OCI-LY1 (cell line): ENCODE measurements around the gene FLG.

Experiments
- H2AFZ ChIP-seq: fragments of 200-600 bp; sonication (generic), shearing (Covaris generic); 2 replicates; pipeline ENCODE4 v1.6.0; 2014; ENCODE audit warnings: antibody characterized with exemption, mild to moderate bottlenecking, low read length
- H3F3A ChIP-seq: fragments of 200-600 bp; sonication (generic), shearing (Covaris generic); 2 replicates; pipeline ENCODE4 v1.6.0; 2014; ENCODE audit warnings: mild to moderate bottlenecking, antibody characterized with exemption, low read length, moderate library complexity; ENCODE audit not compliant: insufficient read depth
- H3K27ac ChIP-seq: fragments of 200-600 bp; sonication (generic); 2 replicates; pipeline ENCODE4 v1.5.1; 2014; ENCODE audit warnings: low read length, mixed run types, mild to moderate bottlenecking, low read depth; ENCODE audit not compliant: poor library complexity, severe bottlenecking
- H3K27me3 ChIP-seq: fragments of 200-600 bp; sonication (generic); 2 replicates; pipeline ENCODE4 v1.6.0; 2014; ENCODE audit warnings: antibody characterized with exemption, mild to moderate bottlenecking, low read length, moderate library complexity; ENCODE audit not compliant: insufficient read depth
- H3K36me3 ChIP-seq: fragments of 200-600 bp; sonication (generic); 2 replicates; pipeline ENCODE4 v1.6.1; 2014; ENCODE audit warnings: mild to moderate bottlenecking, antibody characterized with exemption, low read length, moderate library complexity, mixed read lengths; ENCODE audit not compliant: insufficient read depth
- H3K4me1 ChIP-seq: fragments of 200-600 bp; sonication (generic); 2 replicates; pipeline ENCODE4 v1.5.1; 2014; ENCODE audit warnings: mild to moderate bottlenecking, low read length, moderate library complexity; ENCODE audit not compliant: insufficient read depth, severe bottlenecking
- H3K4me2 ChIP-seq: fragments of 200-600 bp; sonication (generic), shearing (Covaris generic); 2 replicates; pipeline ENCODE4 v1.6.1; 2014; ENCODE audit warnings: low read length
- H3K4me3 ChIP-seq: fragments of 200-600 bp; sonication (generic); 2 replicates; pipeline ENCODE4 v1.5.1; 2014; ENCODE audit warnings: low read length, low read depth, mild to moderate bottlenecking, mixed read lengths; ENCODE audit not compliant: poor library complexity, severe bottlenecking
- H3K79me2 ChIP-seq: fragments of 200-600 bp; shearing (Covaris generic); 2 replicates; pipeline ENCODE4 v1.6.1; 2016; ENCODE audit warnings: mixed run types, low read length, mixed read lengths; ENCODE audit not compliant: insufficient read depth
- H3K9ac ChIP-seq: fragments of 200-600 bp; sonication (generic), shearing (Covaris generic); 2 replicates; pipeline ENCODE4 v1.6.1; 2014; ENCODE audit warnings: mild to moderate bottlenecking, low read length, mixed read lengths
- H3K9me2 ChIP-seq: fragments of 200-600 bp; sonication (generic), shearing (Covaris generic); 2 replicates; pipeline ENCODE4 v1.6.1; 2014; ENCODE audit warnings: low read depth, mild to moderate bottlenecking, low read length, mixed read lengths
- H3K9me3 ChIP-seq: fragments of 200-600 bp; shearing (Covaris generic); 2 replicates; pipeline ENCODE4 v1.6.1; 2014; ENCODE audit warnings: low read length, mixed read lengths
- H4K20me1 ChIP-seq: fragments of 200-600 bp; sonication (generic), shearing (Covaris generic); 2 replicates; pipeline ENCODE4 v1.6.0; 2016; ENCODE audit warnings: mild to moderate bottlenecking, low read length; ENCODE audit not compliant: insufficient read depth
- EZH2 ChIP-seq: fragments of 200-600 bp; sonication (generic), shearing (Covaris generic); IDR thresholded peaks from 2 replicates; pipeline ENCODE4 v1.8.0; 2017; ENCODE audit warnings: borderline replicate concordance, mixed run types, mild to moderate bottlenecking, antibody characterized with exemption, low read length, moderate library complexity, mixed read lengths
- TF ChIP-seq, protein P1 (sequence below): fragments of 200-600 bp; sonication (generic), shearing (Covaris generic); IDR thresholded peaks from 2 replicates; pipeline ENCODE4 v1.5.1; 2017; ENCODE audit warnings: mild to moderate bottlenecking, antibody characterized with exemption, low read length, moderate library complexity, mixed read lengths

FLG gene

DNA sequence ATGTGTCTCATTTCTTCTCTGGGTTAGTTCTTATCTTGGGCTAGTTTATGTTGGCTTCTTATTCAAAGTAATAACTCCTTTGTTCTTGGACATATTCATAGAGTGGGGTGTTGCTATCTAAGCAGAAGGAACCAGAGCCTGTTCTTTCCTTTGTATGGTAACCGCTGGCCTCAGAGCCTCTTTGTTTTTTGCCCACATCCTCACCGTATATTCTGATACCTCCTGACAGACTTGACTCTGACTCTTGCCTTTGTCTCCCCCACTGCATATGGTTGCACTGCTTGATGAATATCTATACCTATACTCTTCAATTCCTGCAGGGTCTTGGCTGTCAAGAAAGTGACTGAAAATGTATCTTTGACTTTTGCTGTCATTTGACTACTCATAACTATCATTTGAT lies 24.6 kb upstream of the FLG start:
- H3K9ac ChIP-seq: no peak overlapping the region
- H3K4me3 ChIP-seq: no peak overlapping the region
- H3K9me2 ChIP-seq: no peaks in the 10 kb centered on the region
- H3K36me3 ChIP-seq: no peaks in the 10 kb centered on the region
- H3F3A ChIP-seq: no peaks in the 10 kb centered on the region
- H3K4me2 ChIP-seq: no peak overlapping the region
- H3K79me2 ChIP-seq: no peaks in the 10 kb centered on the region
- no peak overlapping the region for H3K27ac ChIP-seq
- no peaks in the 10 kb centered on the region for H3K27me3 ChIP-seq
- TF ChIP-seq, protein P1, sequence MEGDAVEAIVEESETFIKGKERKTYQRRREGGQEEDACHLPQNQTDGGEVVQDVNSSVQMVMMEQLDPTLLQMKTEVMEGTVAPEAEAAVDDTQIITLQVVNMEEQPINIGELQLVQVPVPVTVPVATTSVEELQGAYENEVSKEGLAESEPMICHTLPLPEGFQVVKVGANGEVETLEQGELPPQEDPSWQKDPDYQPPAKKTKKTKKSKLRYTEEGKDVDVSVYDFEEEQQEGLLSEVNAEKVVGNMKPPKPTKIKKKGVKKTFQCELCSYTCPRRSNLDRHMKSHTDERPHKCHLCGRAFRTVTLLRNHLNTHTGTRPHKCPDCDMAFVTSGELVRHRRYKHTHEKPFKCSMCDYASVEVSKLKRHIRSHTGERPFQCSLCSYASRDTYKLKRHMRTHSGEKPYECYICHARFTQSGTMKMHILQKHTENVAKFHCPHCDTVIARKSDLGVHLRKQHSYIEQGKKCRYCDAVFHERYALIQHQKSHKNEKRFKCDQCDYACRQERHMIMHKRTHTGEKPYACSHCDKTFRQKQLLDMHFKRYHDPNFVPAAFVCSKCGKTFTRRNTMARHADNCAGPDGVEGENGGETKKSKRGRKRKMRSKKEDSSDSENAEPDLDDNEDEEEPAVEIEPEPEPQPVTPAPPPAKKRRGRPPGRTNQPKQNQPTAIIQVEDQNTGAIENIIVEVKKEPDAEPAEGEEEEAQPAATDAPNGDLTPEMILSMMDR: no peak
- no peak for TF ChIP-seq EZH2
- no peaks in the 10 kb centered on the region for H4K20me1 ChIP-seq
- H3K4me1 ChIP-seq: no peaks in the 10 kb centered on the region
- no peaks in the 10 kb centered on the region for H3K9me3 ChIP-seq
- no peak overlapping the region for H2AFZ ChIP-seq

DNA sequence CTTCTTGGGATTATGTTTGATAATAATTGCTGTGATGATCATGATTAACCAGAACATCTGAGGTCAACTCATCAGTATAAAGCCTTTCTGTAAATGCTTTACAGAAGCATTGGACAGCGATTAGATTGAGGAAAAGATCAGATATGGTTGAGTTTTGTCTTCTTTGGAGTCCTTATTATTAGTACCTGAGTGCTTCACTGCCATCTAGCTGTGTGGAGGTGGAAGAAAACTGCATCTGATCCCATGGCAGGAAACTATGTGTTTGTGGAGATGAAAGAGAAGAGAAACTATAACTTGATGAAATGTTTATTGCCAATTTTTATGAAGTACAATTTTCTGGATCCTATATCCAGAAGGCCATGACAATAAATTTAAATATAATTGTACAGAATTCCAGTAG lies 23.4 kb upstream of the FLG start:
- Histone ChIP-seq H3K36me3 (no peaks in the 10 kb centered on the region), H3K9me3 (no peaks in the 10 kb centered on the region), H3K4me3 (no peak overlapping the region), H3K9ac (no peak overlapping the region), H2AFZ (no peak overlapping the region), H3K4me2 (no peak overlapping the region), H3F3A (no peaks in the 10 kb centered on the region), H3K9me2 (no peaks in the 10 kb centered on the region), H3K4me1 (no peaks in the 10 kb centered on the region), H4K20me1 (no peaks in the 10 kb centered on the region), H3K79me2 (no peaks in the 10 kb centered on the region), H3K27ac (no peak overlapping the region), H3K27me3 (no peaks in the 10 kb centered on the region)
- TF ChIP-seq, protein P1: peak; percentile 35; the same call in 1 of the 2 replicates
- TF ChIP-seq EZH2: no peak

DNA sequence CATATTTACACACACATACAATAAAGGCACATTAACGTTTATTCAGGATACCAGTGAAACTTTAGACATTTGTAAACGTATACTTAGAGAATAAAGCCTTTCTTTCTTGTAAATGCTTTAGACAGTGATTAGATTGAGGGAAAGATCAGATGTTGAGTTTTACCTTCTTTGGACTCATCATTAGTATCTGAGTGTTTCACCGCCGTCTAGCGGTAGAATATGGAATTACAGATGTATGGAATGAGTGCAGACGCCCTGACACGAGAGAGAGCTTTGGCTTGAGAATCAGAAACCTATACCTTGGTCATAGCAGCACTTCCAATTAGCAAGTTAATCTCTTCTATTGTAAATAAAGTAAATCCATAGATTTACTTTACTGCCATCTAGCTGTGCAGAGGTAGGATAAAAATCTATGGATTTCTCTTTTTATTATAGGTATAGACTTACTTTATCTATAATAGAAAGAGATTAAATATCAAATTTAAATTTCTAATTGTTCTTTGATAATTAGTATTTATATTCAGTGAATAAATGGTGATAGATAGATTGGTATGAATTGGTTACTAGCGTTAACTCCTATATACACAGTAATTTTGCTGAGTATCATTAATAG lies 22.2 kb upstream of the FLG start:
- Histone ChIP-seq H3K79me2 (no peaks in the 10 kb centered on the region), H3K9me2 (no peaks in the 10 kb centered on the region), H3K4me3 (no peak overlapping the region), H3K4me1 (no peaks in the 10 kb centered on the region), H3K9me3 (no peaks in the 10 kb centered on the region), H4K20me1 (no peaks in the 10 kb centered on the region), H3K36me3 (no peaks in the 10 kb centered on the region), H3K27me3 (no peaks in the 10 kb centered on the region), H2AFZ (no peak overlapping the region), H3F3A (no peaks in the 10 kb centered on the region), H3K27ac (no peak overlapping the region), H3K9ac (no peak overlapping the region), H3K4me2 (no peak overlapping the region)
- TF ChIP-seq, protein P1: peak; percentile 80
- TF ChIP-seq EZH2: no peak
